Lung (tissue), 13 donors: ENCODE measurements around the gene RRP1. TPM values are rescaled to one million over a fixed set of nuclear protein-coding genes. Genes with fewer than 3 reads are reported as not detected.

Experiments
- ATAC-seq: fragments of 200-7000 bp; cut with Tn5 transposase; one replicate; pipeline ENCODE4 v1.9.1; 2020; ENCODE audit warnings: moderate number of reproducible peaks; ENCODE audit not compliant: insufficient read depth, low FRiP score
- DNase-seq, 3 donors: peaks; one replicate each; pipeline ENCODE4 v3.0.0-alpha.2; 2013 to 2017
- H3K27ac ChIP-seq, 2 donors: one replicate each; pipeline ENCODE4 v1.5.1; 2013; ENCODE audit warnings: mild to moderate bottlenecking in 2 of 2, moderate library complexity in 2 of 2, control low read depth in 1 of 2, inconsistent platforms in 1 of 2, low read depth in 1 of 2, low read length in 1 of 2
- H3K27me3 ChIP-seq, 3 donors: one replicate each; pipeline ENCODE4 v1.5.1; 2013; ENCODE audit warnings: low read length in 2 of 3; ENCODE audit not compliant: control insufficient read depth in 3 of 3, insufficient read depth in 3 of 3
- H3K36me3 ChIP-seq, 4 donors: one replicate each; pipeline ENCODE4 v1.5.1; 2013; ENCODE audit warnings: low read length in 4 of 4, mild to moderate bottlenecking in 1 of 4, moderate library complexity in 1 of 4; ENCODE audit not compliant: control insufficient read depth in 4 of 4, insufficient read depth in 4 of 4
- H3K4me1 ChIP-seq, 5 donors: one replicate each; pipeline ENCODE4 v1.5.1; 2013; ENCODE audit warnings: low read length in 5 of 5, mild to moderate bottlenecking in 2 of 5, moderate library complexity in 1 of 5; ENCODE audit not compliant: control insufficient read depth in 5 of 5, insufficient read depth in 5 of 5
- H3K4me3 ChIP-seq: one replicate; pipeline ENCODE4 v1.5.1; 2013; ENCODE audit warnings: mild to moderate bottlenecking, control low read depth, moderate library complexity
- H3K9ac ChIP-seq, 2 donors: one replicate each; pipeline ENCODE4 v1.5.1; 2013; ENCODE audit warnings: low read length in 2 of 2, control low read depth in 1 of 2; ENCODE audit not compliant: insufficient read depth in 1 of 2
- H3K9me3 ChIP-seq, 4 donors: one replicate each; pipeline ENCODE4 v1.5.1; 2013; ENCODE audit warnings: low read length in 3 of 4, mild to moderate bottlenecking in 1 of 4, moderate library complexity in 1 of 4; ENCODE audit not compliant: control insufficient read depth in 4 of 4, insufficient read depth in 3 of 4
- WGBS, 2 donors: extraction: QIAGEN DNeasy Blood & Tissue Kit; methylation state at CpG; one replicate each; pipeline ENCODE4 v1.1.7; 2013; 5-methylcytosine and 5-hydroxymethylcytosine counted together
- polyA plus RNA-seq, 2 donors: library from polyadenylated mRNA; stranded (reverse); fragments of 200-250 nt; gene quantifications; one replicate each; pipeline ENCODE4 v1.2.1, GENCODE V29; 2013
- small RNA-seq: library from RNA; depleted of rRNA; stranded (forward); fragments of <200 nt; gene quantifications from one replicate; pipeline ENCODE3, GENCODE V24; 2014; ENCODE audit warnings: low replicate concordance
- total RNA-seq, 2 donors: library from RNA; depleted of rRNA in 1 of 2; stranded (reverse); fragments of >200 nt in 1 of 2; gene quantifications; one replicate each; pipeline ENCODE4 v1.2.1, GENCODE V29; 2014 to 2021
- TF ChIP-seq, protein P1 (sequence below): IDR thresholded peaks from 2 replicates; pipeline ENCODE4 v1.5.1; 2012; ENCODE audit warnings: mild to moderate bottlenecking; ENCODE audit errors: control extremely low read depth, extremely low read depth
- donor health status: control.
- donor health status: control.
- donor health status: Bipolar disorder and iron deficiency.
- donor health status: healthy.
- donor health status: DM: yes; HTN: yes; CAD: no.

RRP1 gene
- total and polyA plus RNA-seq, 4 donors = 15.8 to 26.7 (median 19.5) TPM

DNA sequence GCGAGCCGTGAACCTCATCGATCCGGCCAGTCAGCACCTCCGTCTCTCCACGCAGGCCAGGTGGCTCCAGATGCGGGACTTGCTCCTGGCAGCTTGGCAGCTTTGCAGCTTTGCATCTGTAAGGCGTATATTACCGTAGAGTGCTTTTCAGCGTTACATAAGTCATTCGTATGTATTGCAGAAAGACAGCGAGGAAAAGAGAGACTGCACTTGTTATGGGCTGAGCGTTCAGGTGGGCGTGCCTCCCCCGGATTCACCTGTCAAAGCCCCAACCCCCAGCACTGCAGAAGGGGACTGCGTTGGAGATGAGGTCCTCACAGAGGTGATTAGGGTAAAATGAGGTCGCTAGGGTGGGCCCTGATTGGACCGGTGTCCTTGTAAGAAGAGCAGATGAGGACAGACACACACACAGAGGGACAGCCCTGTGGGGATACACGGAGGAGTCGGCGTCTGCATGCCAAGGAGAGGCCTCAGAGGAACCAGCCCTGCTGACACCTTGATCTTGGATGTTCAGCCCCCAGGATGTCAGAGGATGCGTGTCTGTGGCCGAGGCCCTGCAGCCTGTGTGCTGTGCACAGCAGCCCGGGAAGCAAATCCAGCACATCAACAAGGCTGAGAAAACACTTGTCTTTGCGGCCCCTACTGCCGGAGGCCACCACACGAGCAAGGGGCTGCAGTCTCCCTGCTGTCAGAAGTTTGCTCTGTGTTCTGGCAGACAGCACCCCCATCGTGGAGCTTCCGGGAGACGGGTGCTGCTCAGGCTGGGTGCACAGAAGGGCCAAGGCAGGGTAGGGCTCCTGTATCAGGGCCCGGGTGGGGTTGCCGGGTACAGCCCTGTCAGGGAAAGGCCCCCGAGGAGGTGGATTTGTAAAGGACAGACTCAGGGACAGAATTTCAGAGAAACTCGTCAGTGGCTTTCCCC is 64.7 kb downstream of the RRP1 start:
- TF ChIP-seq, protein P1, sequence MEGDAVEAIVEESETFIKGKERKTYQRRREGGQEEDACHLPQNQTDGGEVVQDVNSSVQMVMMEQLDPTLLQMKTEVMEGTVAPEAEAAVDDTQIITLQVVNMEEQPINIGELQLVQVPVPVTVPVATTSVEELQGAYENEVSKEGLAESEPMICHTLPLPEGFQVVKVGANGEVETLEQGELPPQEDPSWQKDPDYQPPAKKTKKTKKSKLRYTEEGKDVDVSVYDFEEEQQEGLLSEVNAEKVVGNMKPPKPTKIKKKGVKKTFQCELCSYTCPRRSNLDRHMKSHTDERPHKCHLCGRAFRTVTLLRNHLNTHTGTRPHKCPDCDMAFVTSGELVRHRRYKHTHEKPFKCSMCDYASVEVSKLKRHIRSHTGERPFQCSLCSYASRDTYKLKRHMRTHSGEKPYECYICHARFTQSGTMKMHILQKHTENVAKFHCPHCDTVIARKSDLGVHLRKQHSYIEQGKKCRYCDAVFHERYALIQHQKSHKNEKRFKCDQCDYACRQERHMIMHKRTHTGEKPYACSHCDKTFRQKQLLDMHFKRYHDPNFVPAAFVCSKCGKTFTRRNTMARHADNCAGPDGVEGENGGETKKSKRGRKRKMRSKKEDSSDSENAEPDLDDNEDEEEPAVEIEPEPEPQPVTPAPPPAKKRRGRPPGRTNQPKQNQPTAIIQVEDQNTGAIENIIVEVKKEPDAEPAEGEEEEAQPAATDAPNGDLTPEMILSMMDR = no peak
- no peak for ATAC-seq
- no peak overlapping the region for H3K9ac ChIP-seq

More for the DNA sequence above, 64.7 kb downstream of the RRP1 start:
- WGBS, 2 donors = 90% methylated on average over 34 of the region's 34 CpGs
- Histone ChIP-seq H3K9me3 (no peaks in the 10 kb centered on the region), H3K4me1 (peaks cover 0 to 3% (median 0%) of the 10 kb centered on the region in 5 donors), H3K36me3 (no peaks in the 10 kb centered on the region), H3K4me3 (no peak overlapping the region), H3K27ac (no peak overlapping the region), H3K27me3 (no peaks in the 10 kb centered on the region)
- DNase-seq = no peak

Small RNAs within 50 kb of the gene (small RNA-seq; reads per million reads assigned to genes)
- not detected for gene AP001052.1

Other genes starting within 250 kb of the RRP1 start
- gene HSF2BP, start 130.1 kb upstream of the RRP1 start, total RNA-seq = under 1 TPM; 0.60 to 0.71 TPM
- gene HSF2BP, start 130.1 kb upstream of the RRP1 start, polyA plus RNA-seq = under 1 TPM; 0.46 to 0.55 TPM
- gene RRP1B, start 130.0 kb upstream of the RRP1 start, total RNA-seq = 10 to 100 TPM; 14.6 to 18.1 TPM
- gene RRP1B, start 130.0 kb upstream of the RRP1 start, polyA plus RNA-seq = 10 to 100 TPM in 1 of 2 donors, 1 to 10 TPM in 1; 6.4 to 10.8 TPM
- gene PDXK, start 70.4 kb upstream of the RRP1 start, total RNA-seq = 100 to 1,000 TPM in 1 of 2 donors, 10 to 100 TPM in 1; 62.7 to 276 TPM
- gene PDXK, start 70.4 kb upstream of the RRP1 start, polyA plus RNA-seq = 100 to 1,000 TPM; 134 to 181 TPM
- 100 to 1,000 TPM in 1 of 2 donors, 10 to 100 TPM in 1; 33.2 to 140 TPM for gene CSTB, start 13.3 kb upstream of the RRP1 start, total RNA-seq
- gene CSTB, start 13.3 kb upstream of the RRP1 start, polyA plus RNA-seq = 100 to 1,000 TPM; 222 to 263 TPM
- 100 to 1,000 TPM in 1 of 2 donors, 10 to 100 TPM in 1; 40.2 to 120 TPM for gene AGPAT3, start 75.6 kb downstream of the RRP1 start, total RNA-seq
- 10 to 100 TPM; 29.4 to 47.6 TPM for gene AGPAT3, start 75.6 kb downstream of the RRP1 start, polyA plus RNA-seq
- 10 to 100 TPM; 43.0 to 43.5 TPM for gene TRAPPC10, start 222.7 kb downstream of the RRP1 start, total RNA-seq
- gene TRAPPC10, start 222.7 kb downstream of the RRP1 start, polyA plus RNA-seq = 10 to 100 TPM in 1 of 2 donors, 1 to 10 TPM in 1; 7.7 to 16.5 TPM